HG03571 (cell line): ENCODE results near the gene KCND2.

Experiments used
- ATAC-seq: cut with Tn5 transposase; IDR thresholded peaks from one replicate; pipeline ENCODE4 v1.9.1; 2021; ENCODE audit not compliant: unreplicated experiment

KCND2 gene

GRCh38 chr7:120475994-120476393, 203.0 kb downstream of the KCND2 start:
- peak; percentile 86 for ATAC-seq

GRCh38 chr7:120480472-120480871, 207.5 kb downstream of the KCND2 start:
- no peak for ATAC-seq

GRCh38 chr7:120480930-120481329, 208.0 kb downstream of the KCND2 start:
- ATAC-seq = no peak

- ATAC-seq = no peak
Measured at GRCh38 chr7:120486164-120486563, 213.2 kb downstream of the KCND2 start.

- no peak for ATAC-seq
Measured at GRCh38 chr7:120502132-120502531, 229.2 kb downstream of the KCND2 start.

GRCh38 chr7:120502825-120503224, 229.8 kb downstream of the KCND2 start:
- no peak for ATAC-seq

GRCh38 chr7:120504386-120504785, 231.4 kb downstream of the KCND2 start:
- no peak for ATAC-seq

- no peak for ATAC-seq
Measured at GRCh38 chr7:120505770-120506169, 232.8 kb downstream of the KCND2 start.

- ATAC-seq = no peak
Measured at GRCh38 chr7:120512701-120513100, 239.7 kb downstream of the KCND2 start.

- ATAC-seq = no peak
Measured at GRCh38 chr7:120519224-120519623, 246.2 kb downstream of the KCND2 start.

GRCh38 chr7:120521761-120522737, 249.1 kb downstream of the KCND2 start:
- no peak for ATAC-seq

- no peak for ATAC-seq
Measured at GRCh38 chr7:120523985-120524384, 251.0 kb downstream of the KCND2 start.

- no peak for ATAC-seq
Measured at GRCh38 chr7:120526902-120527509, 254.0 kb downstream of the KCND2 start.

- no peak for ATAC-seq
Measured at GRCh38 chr7:120529736-120530135, 256.8 kb downstream of the KCND2 start.

GRCh38 chr7:120538335-120538734, 265.4 kb downstream of the KCND2 start:
- no peak for ATAC-seq

GRCh38 chr7:120539321-120539720, 266.3 kb downstream of the KCND2 start:
- no peak for ATAC-seq

- no peak for ATAC-seq
Measured at GRCh38 chr7:120547605-120548004, 274.6 kb downstream of the KCND2 start.

GRCh38 chr7:120550494-120551048, 277.6 kb downstream of the KCND2 start:
- ATAC-seq = peak; percentile 37

- peak; percentile 39 for ATAC-seq
Measured at GRCh38 chr7:120553491-120553890, 280.5 kb downstream of the KCND2 start.

GRCh38 chr7:120554960-120555571, 282.1 kb downstream of the KCND2 start:
- peak; percentile 69 for ATAC-seq

- ATAC-seq = no peak
Measured at GRCh38 chr7:120564145-120564544, 291.2 kb downstream of the KCND2 start.
